Measurements from ENCODE around the gene PACRG.

The PACRG gene

GRCh38 chr6:163023700-163024099, 295.9 kb downstream of the PACRG start:
- DNase-seq = no peak

GRCh38 chr6:163026893-163027292, 299.1 kb downstream of the PACRG start:
- no peak for DNase-seq

- DNase-seq = no peak
Observed at GRCh38 chr6:163030980-163031379, 303.2 kb downstream of the PACRG start.

GRCh38 chr6:163031931-163032330, 304.2 kb downstream of the PACRG start:
- no peak for DNase-seq

GRCh38 chr6:163036160-163036645, 308.4 kb downstream of the PACRG start:
- DNase-seq = no peak

- no peak for DNase-seq
Observed at GRCh38 chr6:163038317-163038716, 310.5 kb downstream of the PACRG start.

GRCh38 chr6:163048345-163048744, 320.6 kb downstream of the PACRG start:
- no peak for DNase-seq

GRCh38 chr6:163053667-163054344, 326.0 kb downstream of the PACRG start:
- DNase-seq = no peak

- DNase-seq = no peak
Observed at GRCh38 chr6:163054641-163055040, 326.9 kb downstream of the PACRG start.

GRCh38 chr6:163057260-163057659, 329.5 kb downstream of the PACRG start:
- DNase-seq = no peak

- DNase-seq = no peak
Observed at GRCh38 chr6:163062790-163063189, 335.0 kb downstream of the PACRG start.

- DNase-seq = no peak
Observed at GRCh38 chr6:163063561-163063960, 335.8 kb downstream of the PACRG start.

- DNase-seq = no peak
Observed at GRCh38 chr6:163064397-163064796, 336.6 kb downstream of the PACRG start.

- DNase-seq = no peak
Observed at GRCh38 chr6:163066200-163066599, 338.4 kb downstream of the PACRG start.

GRCh38 chr6:163077134-163077533, 349.4 kb downstream of the PACRG start:
- no peak for DNase-seq

- DNase-seq = no peak
Observed at GRCh38 chr6:163078712-163079111, 350.9 kb downstream of the PACRG start.

- no peak for DNase-seq
Observed at GRCh38 chr6:163080228-163080627, 352.5 kb downstream of the PACRG start.

GRCh38 chr6:163083141-163083540, 355.4 kb downstream of the PACRG start:
- no peak for DNase-seq

GRCh38 chr6:163085426-163085825, 357.7 kb downstream of the PACRG start:
- no peak for DNase-seq

GRCh38 chr6:163085861-163086623, 358.3 kb downstream of the PACRG start:
- DNase-seq = no peak

GRCh38 chr6:163086624-163086920, 358.8 kb downstream of the PACRG start:
- DNase-seq = no peak

- no peak for DNase-seq
Observed at GRCh38 chr6:163087981-163088380, 360.2 kb downstream of the PACRG start.

GRCh38 chr6:163092876-163093275, 365.1 kb downstream of the PACRG start:
- DNase-seq = no peak

GRCh38 chr6:163094881-163095280, 367.1 kb downstream of the PACRG start:
- DNase-seq = no peak

- DNase-seq = no peak
Observed at GRCh38 chr6:163095401-163095800, 367.6 kb downstream of the PACRG start.
